OCI-LY1 (cell line): Measurements from ENCODE around the gene EYS.

Experiments used
- H2AFZ ChIP-seq: fragments of 200-600 bp; sonication (generic), shearing (Covaris generic); 2 replicates; pipeline ENCODE4 v1.6.0; 2014; ENCODE audit warnings: antibody characterized with exemption, mild to moderate bottlenecking, low read length
- H3F3A ChIP-seq: fragments of 200-600 bp; sonication (generic), shearing (Covaris generic); 2 replicates; pipeline ENCODE4 v1.6.0; 2014; ENCODE audit warnings: mild to moderate bottlenecking, antibody characterized with exemption, low read length, moderate library complexity; ENCODE audit not compliant: insufficient read depth
- H3K27ac ChIP-seq: fragments of 200-600 bp; sonication (generic); 2 replicates; pipeline ENCODE4 v1.5.1; 2014; ENCODE audit warnings: low read length, mixed run types, mild to moderate bottlenecking, low read depth; ENCODE audit not compliant: poor library complexity, severe bottlenecking
- H3K27me3 ChIP-seq: fragments of 200-600 bp; sonication (generic); 2 replicates; pipeline ENCODE4 v1.6.0; 2014; ENCODE audit warnings: antibody characterized with exemption, mild to moderate bottlenecking, low read length, moderate library complexity; ENCODE audit not compliant: insufficient read depth
- H3K36me3 ChIP-seq: fragments of 200-600 bp; sonication (generic); 2 replicates; pipeline ENCODE4 v1.6.1; 2014; ENCODE audit warnings: mild to moderate bottlenecking, antibody characterized with exemption, low read length, moderate library complexity, mixed read lengths; ENCODE audit not compliant: insufficient read depth
- H3K4me1 ChIP-seq: fragments of 200-600 bp; sonication (generic); 2 replicates; pipeline ENCODE4 v1.5.1; 2014; ENCODE audit warnings: mild to moderate bottlenecking, low read length, moderate library complexity; ENCODE audit not compliant: insufficient read depth, severe bottlenecking
- H3K4me2 ChIP-seq: fragments of 200-600 bp; sonication (generic), shearing (Covaris generic); 2 replicates; pipeline ENCODE4 v1.6.1; 2014; ENCODE audit warnings: low read length
- H3K4me3 ChIP-seq: fragments of 200-600 bp; sonication (generic); 2 replicates; pipeline ENCODE4 v1.5.1; 2014; ENCODE audit warnings: low read length, low read depth, mild to moderate bottlenecking, mixed read lengths; ENCODE audit not compliant: poor library complexity, severe bottlenecking
- H3K79me2 ChIP-seq: fragments of 200-600 bp; shearing (Covaris generic); 2 replicates; pipeline ENCODE4 v1.6.1; 2016; ENCODE audit warnings: mixed run types, low read length, mixed read lengths; ENCODE audit not compliant: insufficient read depth
- H3K9ac ChIP-seq: fragments of 200-600 bp; sonication (generic), shearing (Covaris generic); 2 replicates; pipeline ENCODE4 v1.6.1; 2014; ENCODE audit warnings: mild to moderate bottlenecking, low read length, mixed read lengths
- H3K9me2 ChIP-seq: fragments of 200-600 bp; sonication (generic), shearing (Covaris generic); 2 replicates; pipeline ENCODE4 v1.6.1; 2014; ENCODE audit warnings: low read depth, mild to moderate bottlenecking, low read length, mixed read lengths
- H3K9me3 ChIP-seq: fragments of 200-600 bp; shearing (Covaris generic); 2 replicates; pipeline ENCODE4 v1.6.1; 2014; ENCODE audit warnings: low read length, mixed read lengths
- H4K20me1 ChIP-seq: fragments of 200-600 bp; sonication (generic), shearing (Covaris generic); 2 replicates; pipeline ENCODE4 v1.6.0; 2016; ENCODE audit warnings: mild to moderate bottlenecking, low read length; ENCODE audit not compliant: insufficient read depth
- CTCF ChIP-seq: fragments of 200-600 bp; sonication (generic), shearing (Covaris generic); IDR thresholded peaks from 2 replicates; pipeline ENCODE4 v1.5.1; 2017; ENCODE audit warnings: mild to moderate bottlenecking, antibody characterized with exemption, low read length, moderate library complexity, mixed read lengths
- EZH2 ChIP-seq: fragments of 200-600 bp; sonication (generic), shearing (Covaris generic); IDR thresholded peaks from 2 replicates; pipeline ENCODE4 v1.8.0; 2017; ENCODE audit warnings: borderline replicate concordance, mixed run types, mild to moderate bottlenecking, antibody characterized with exemption, low read length, moderate library complexity, mixed read lengths

EYS gene

GRCh38 chr6:65289491-65289890 is 417.5 kb downstream of the EYS start:
- Histone ChIP-seq H3K27me3 (no peaks in the 10 kb centered on the region), H3K36me3 (no peaks in the 10 kb centered on the region), H4K20me1 (no peaks in the 10 kb centered on the region), H2AFZ (no peak overlapping the region), H3K79me2 (no peaks in the 10 kb centered on the region), H3F3A (no peaks in the 10 kb centered on the region), H3K9me2 (no peaks in the 10 kb centered on the region), H3K4me1 (no peaks in the 10 kb centered on the region), H3K9me3 (no peaks in the 10 kb centered on the region), H3K4me2 (no peak overlapping the region), H3K9ac (no peak overlapping the region), H3K4me3 (no peak overlapping the region), H3K27ac (no peak overlapping the region)
- no peak for TF ChIP-seq EZH2

GRCh38 chr6:65285275-65285674 is 421.8 kb downstream of the EYS start:
- TF ChIP-seq EZH2 = no peak
- TF ChIP-seq CTCF = no peak
- H3K27ac ChIP-seq = no peak overlapping the region
- no peak overlapping the region for H3K9ac ChIP-seq

GRCh38 chr6:65280060-65280459 is 427.0 kb downstream of the EYS start:
- Histone ChIP-seq H3K4me2 (no peak overlapping the region), H3K9me3 (no peaks in the 10 kb centered on the region), H3K4me1 (no peaks in the 10 kb centered on the region), H3F3A (no peaks in the 10 kb centered on the region), H3K36me3 (no peaks in the 10 kb centered on the region), H3K9ac (no peak overlapping the region), H2AFZ (no peak overlapping the region), H3K4me3 (no peak overlapping the region), H4K20me1 (no peaks in the 10 kb centered on the region), H3K27ac (no peak overlapping the region), H3K79me2 (no peaks in the 10 kb centered on the region), H3K9me2 (no peaks in the 10 kb centered on the region), H3K27me3 (no peaks in the 10 kb centered on the region)
- TF ChIP-seq CTCF (no peak), EZH2 (no peak)

More at GRCh38 chr6:65285275-65285674, 421.8 kb downstream of the EYS start:
- Histone ChIP-seq H3K9me2 (no peaks in the 10 kb centered on the region), H4K20me1 (no peaks in the 10 kb centered on the region), H3F3A (no peaks in the 10 kb centered on the region), H3K36me3 (no peaks in the 10 kb centered on the region), H3K4me3 (no peak overlapping the region), H3K4me2 (no peak overlapping the region), H2AFZ (no peak overlapping the region), H3K4me1 (no peaks in the 10 kb centered on the region), H3K27me3 (no peaks in the 10 kb centered on the region), H3K79me2 (no peaks in the 10 kb centered on the region), H3K9me3 (no peaks in the 10 kb centered on the region)

- Histone ChIP-seq H3K36me3 (no peaks in the 10 kb centered on the region), H3K9me3 (no peaks in the 10 kb centered on the region), H4K20me1 (no peaks in the 10 kb centered on the region), H3K4me1 (no peaks in the 10 kb centered on the region), H3K27me3 (no peaks in the 10 kb centered on the region), H3K27ac (no peak overlapping the region), H2AFZ (no peak overlapping the region), H3K9me2 (no peaks in the 10 kb centered on the region), H3K79me2 (no peaks in the 10 kb centered on the region), H3K9ac (no peak overlapping the region), H3K4me2 (no peak overlapping the region), H3F3A (no peaks in the 10 kb centered on the region), H3K4me3 (no peak overlapping the region)
- TF ChIP-seq EZH2 = no peak
- TF ChIP-seq CTCF = no peak
Measured at GRCh38 chr6:65262241-65262640, 444.8 kb downstream of the EYS start.
